T-helper 9 cell (primary cell): ENCODE results near the gene SNX11.

ENCODE experiments used
- DNase-seq: peaks from one replicate; pipeline ENCODE4 v3.0.0-alpha.2; 2020

The SNX11 gene

GRCh38 chr17:48169926-48170325 is 62.4 kb downstream of the SNX11 start:
- DNase-seq: no peak
